GM21717 (cell line): ENCODE data around the gene B3GNT3.
"Not testable (repeated sequence)": the region's sequence is repeated elsewhere in the genome, so short reads cannot be mapped to it uniquely, and the experiment has no call there.

Experiments
- ATAC-seq: cut with Tn5 transposase; IDR thresholded peaks from one replicate; pipeline ENCODE4 v1.9.1; 2021; ENCODE audit warnings: mild to moderate bottlenecking, moderate library complexity; ENCODE audit not compliant: unreplicated experiment

Gene B3GNT3

GRCh38 chr19:17796013-17796837 is 1.3 kb downstream of the B3GNT3 start:
- ATAC-seq: no peak

GRCh38 chr19:17796838-17797423 is 2.0 kb downstream of the B3GNT3 start:
- no peak for ATAC-seq

- ATAC-seq: no peak
Measured at GRCh38 chr19:17797424-17798201, 2.7 kb downstream of the B3GNT3 start.

- ATAC-seq: not testable (repeated sequence)
Measured at GRCh38 chr19:17798599-17798998, 3.7 kb downstream of the B3GNT3 start.

- ATAC-seq: no peak
Measured at GRCh38 chr19:17802137-17802858, 7.4 kb downstream of the B3GNT3 start.

- no peak for ATAC-seq
Measured at GRCh38 chr19:17803264-17803896, 8.4 kb downstream of the B3GNT3 start.

GRCh38 chr19:17805427-17805826 is 10.5 kb downstream of the B3GNT3 start:
- no peak for ATAC-seq

GRCh38 chr19:17806945-17807344 is 12.0 kb downstream of the B3GNT3 start:
- no peak for ATAC-seq

- ATAC-seq: no peak
Measured at GRCh38 chr19:17807731-17808316, 12.9 kb downstream of the B3GNT3 start.

- ATAC-seq: no peak
Measured at GRCh38 chr19:17811103-17811502, 16.2 kb downstream of the B3GNT3 start.

GRCh38 chr19:17811681-17812080 is 16.7 kb downstream of the B3GNT3 start:
- no peak for ATAC-seq

GRCh38 chr19:17812099-17812498 is 17.2 kb downstream of the B3GNT3 start:
- no peak for ATAC-seq

GRCh38 chr19:17817668-17818363 is 22.9 kb downstream of the B3GNT3 start:
- ATAC-seq: no peak

- no peak for ATAC-seq
Measured at GRCh38 chr19:17821190-17821589, 26.3 kb downstream of the B3GNT3 start, which contains the start of gene INSL3. TSS of gene INSL3 (minus strand) at chr19:17821519. CDS start at chr19:17821506, 13 bp downstream.

- no peak for ATAC-seq
Measured at GRCh38 chr19:17824339-17824738, 29.4 kb downstream of the B3GNT3 start.

GRCh38 chr19:17826508-17827056 is 31.6 kb downstream of the B3GNT3 start:
- no peak for ATAC-seq

GRCh38 chr19:17829855-17830566 is 35.1 kb downstream of the B3GNT3 start:
- ATAC-seq: no peak

GRCh38 chr19:17830567-17831418 is 35.9 kb downstream of the B3GNT3 start:
- no peak for ATAC-seq
